IMR-90 (cell line): ENCODE results near the gene GALNT8. TPM values are rescaled to one million over a fixed set of nuclear protein-coding genes. Genes with fewer than 3 reads are reported as not detected.

Experiments
- ATAC-seq: fragments of 200-7000 bp; cut with Tn5 transposase; 2 replicates; pipeline ENCODE4 v1.9.1; 2020; ENCODE audit warnings: low read depth, mild to moderate bottlenecking, moderate library complexity
- BruUV-seq: library from RNA; stranded (reverse); fragments of 400-500 nt; replicated peaks from 2 replicates; lab custom pipeline; 2021; lab: Mats Ljungman, UMichigan
- CTCF ChIA-PET: fragments of 300-600 bp; formaldehyde crosslinking; extraction: SDS; loops from one replicate; lab custom pipeline; 2021; ENCODE audit warnings: antibody characterized with exemption; lab: Yijun Ruan, JAX
- POLR2A ChIA-PET: fragments of 300-600 bp; sonication (Branson Sonifier 250); formaldehyde crosslinking; loops from one replicate; lab custom pipeline; 2022; ENCODE audit warnings: antibody characterized with exemption; ENCODE audit not compliant: unreplicated experiment; lab: Charles Lee
- DNase-seq: peaks from one replicate; pipeline ENCODE4 v3.0.0; 2013
- H2AFZ ChIP-seq: replicated peaks from 2 replicates; pipeline ENCODE3; 2013; ENCODE audit warnings: low read length, mild to moderate bottlenecking; ENCODE audit not compliant: poor library complexity
- H2AK5ac ChIP-seq: 2 replicates; pipeline ENCODE4 v1.6.1; 2013; ENCODE audit warnings: low read depth, low read length, inconsistent platforms
- H2AK9ac ChIP-seq: replicated peaks from 2 replicates; pipeline ENCODE3; 2013; ENCODE audit warnings: mild to moderate bottlenecking, low read depth, low read length, moderate library complexity; ENCODE audit not compliant: poor library complexity
- H2BK120ac ChIP-seq: 2 replicates; pipeline ENCODE4 v1.6.1; 2013; ENCODE audit warnings: low read depth, low read length, inconsistent platforms
- H2BK15ac ChIP-seq: 3 replicates; pipeline ENCODE4 v1.6.1; 2013; ENCODE audit warnings: low read depth, low read length, inconsistent platforms
- H2BK20ac ChIP-seq: 2 replicates; pipeline ENCODE4 v1.6.1; 2013; ENCODE audit warnings: low read depth, mild to moderate bottlenecking, inconsistent platforms, low read length, moderate library complexity
- H2BK5ac ChIP-seq: 2 replicates; pipeline ENCODE4 v1.6.1; 2013; ENCODE audit warnings: mild to moderate bottlenecking, low read depth, low read length, inconsistent platforms; ENCODE audit not compliant: poor library complexity, severe bottlenecking
- H3K14ac ChIP-seq: replicated peaks from 2 replicates; pipeline ENCODE4 v1.6.1; 2013; ENCODE audit warnings: low read depth, low read length, inconsistent platforms
- H3K18ac ChIP-seq: 2 replicates; pipeline ENCODE4 v1.6.1; 2013; ENCODE audit warnings: low read depth, low read length, control low read depth
- H3K23ac ChIP-seq: 2 replicates; pipeline ENCODE4 v1.6.1; 2013; ENCODE audit warnings: low read depth, low read length, inconsistent platforms
- H3K27ac ChIP-seq: 2 replicates; pipeline ENCODE4 v1.5.1; 2013; ENCODE audit warnings: mild to moderate bottlenecking, control low read depth, low read length; ENCODE audit not compliant: insufficient read depth
- H3K27me3 ChIP-seq: 2 replicates; pipeline ENCODE4 v1.6.1; 2013; ENCODE audit warnings: low read length; ENCODE audit not compliant: control insufficient read depth, insufficient read depth
- H3K36me3 ChIP-seq: 2 replicates; pipeline ENCODE4 v1.6.1; 2013; ENCODE audit warnings: low read length, mixed read lengths; ENCODE audit not compliant: control insufficient read depth, insufficient read depth
- H3K4ac ChIP-seq: 2 replicates; pipeline ENCODE4 v1.6.1; 2013; ENCODE audit warnings: low read depth, low read length, inconsistent platforms
- H3K4me1 ChIP-seq: 2 replicates; pipeline ENCODE4 v1.6.1; 2013; ENCODE audit warnings: low read length, mixed read lengths; ENCODE audit not compliant: control insufficient read depth, insufficient read depth
- H3K4me2 ChIP-seq: 2 replicates; pipeline ENCODE4 v1.6.1; 2013; ENCODE audit warnings: low read depth, mild to moderate bottlenecking, control low read depth, low read length, moderate library complexity
- H3K4me3 ChIP-seq: 2 replicates; pipeline ENCODE4 v1.5.1; 2013; ENCODE audit warnings: low read depth, mild to moderate bottlenecking, control low read depth, low read length, moderate library complexity; ENCODE audit not compliant: insufficient read depth
- H3K56ac ChIP-seq: 2 replicates; pipeline ENCODE4 v1.6.1; 2013; ENCODE audit warnings: low read length, inconsistent platforms; ENCODE audit not compliant: insufficient read depth; ENCODE audit errors: extremely low read depth
- H3K79me1 ChIP-seq, 2 experiments: 2 replicates each; pipeline ENCODE4 v1.6.1; 2013; ENCODE audit warnings: low read length in 2 of 2, inconsistent platforms in 1 of 2, low read depth in 1 of 2
- H3K9ac ChIP-seq: 2 replicates; pipeline ENCODE4 v1.6.1; 2013; ENCODE audit warnings: low read depth, low read length, control low read depth
- H3K9me1 ChIP-seq: 2 replicates; pipeline ENCODE4 v1.6.1; 2013; ENCODE audit warnings: low read length, inconsistent platforms; ENCODE audit not compliant: insufficient read depth
- H3K9me3 ChIP-seq: 2 replicates; pipeline ENCODE4 v1.6.1; 2013; ENCODE audit warnings: low read length; ENCODE audit not compliant: control insufficient read depth, insufficient read depth
- H4K20me1 ChIP-seq: 2 replicates; pipeline ENCODE4 v1.6.1; 2013; ENCODE audit warnings: low read length, inconsistent platforms; ENCODE audit not compliant: insufficient read depth
- H4K5ac ChIP-seq: 2 replicates; pipeline ENCODE4 v1.6.1; 2013; ENCODE audit warnings: mild to moderate bottlenecking, low read depth, low read length, control low read depth
- H4K8ac ChIP-seq, 2 experiments: 2 replicates each; pipeline ENCODE4 v1.6.1; 2013; ENCODE audit warnings: low read depth in 2 of 2, low read length in 2 of 2, control low read depth in 1 of 2, inconsistent platforms in 1 of 2
- H4K91ac ChIP-seq: 2 replicates; pipeline ENCODE4 v1.6.1; 2013; ENCODE audit warnings: low read depth, low read length, inconsistent platforms; ENCODE audit not compliant: insufficient read depth
- BHLHE40 ChIP-seq: fragments of 150-350 bp; IDR thresholded peaks from 2 replicates; pipeline ENCODE4 v1.6.1; 2016; ENCODE audit warnings: mild to moderate bottlenecking, low read depth, low read length
- CEBPB ChIP-seq: IDR thresholded peaks from 2 replicates; pipeline ENCODE4 v1.6.1; 2012; ENCODE audit warnings: low read depth, low read length, improper control_type of control experiment
- CHD1 ChIP-seq: IDR thresholded peaks from 2 replicates; pipeline ENCODE4 v1.6.1; 2012; ENCODE audit warnings: low read depth, low read length, improper control_type of control experiment
- FOS ChIP-seq: fragments of 150-350 bp; IDR thresholded peaks from 2 replicates; pipeline ENCODE4 v1.6.1; 2016; ENCODE audit warnings: low read depth, low read length
- MAFK ChIP-seq: IDR thresholded peaks from 2 replicates; pipeline ENCODE4 v1.6.1; 2012; ENCODE audit warnings: low read depth, low read length, improper control_type of control experiment
- MAZ ChIP-seq: IDR thresholded peaks from 2 replicates; pipeline ENCODE4 v1.6.1; 2012; ENCODE audit warnings: low read depth, mild to moderate bottlenecking, low read length, improper control_type of control experiment, moderate library complexity, borderline replicate concordance
- MXI1 ChIP-seq: IDR thresholded peaks from 2 replicates; pipeline ENCODE4 v1.6.1; 2012; ENCODE audit warnings: low read depth, mild to moderate bottlenecking, low read length, moderate library complexity, borderline replicate concordance
- NFE2L2 ChIP-seq: fragments of 150-350 bp; IDR thresholded peaks from 2 replicates; pipeline ENCODE4 v1.6.1; 2016; ENCODE audit warnings: low read depth, mild to moderate bottlenecking, low read length
- POLR2A ChIP-seq: IDR thresholded peaks from 2 replicates; pipeline ENCODE4 v1.6.1; 2012; ENCODE audit warnings: mild to moderate bottlenecking, low read depth, low read length
- RAD21 ChIP-seq: IDR thresholded peaks from 2 replicates; pipeline ENCODE4 v1.6.1; 2012; ENCODE audit warnings: low read length, improper control_type of control experiment
- RCOR1 ChIP-seq: IDR thresholded peaks from 2 replicates; pipeline ENCODE4 v1.6.1; 2012; ENCODE audit warnings: mild to moderate bottlenecking, low read length, improper control_type of control experiment; ENCODE audit not compliant: insufficient replicate concordance
- RFX5 ChIP-seq: IDR thresholded peaks from 2 replicates; pipeline ENCODE4 v1.8.0; 2012; ENCODE audit warnings: low read depth, mild to moderate bottlenecking, low read length, moderate library complexity
- SMC3 ChIP-seq: fragments of 150-350 bp; IDR thresholded peaks from 2 replicates; pipeline ENCODE4 v1.6.1; 2016; ENCODE audit warnings: low read depth, mild to moderate bottlenecking, antibody characterized with exemption, low read length, moderate library complexity
- WGBS, 2 experiments: methylation state at CpG; one replicate each; pipeline versions ENCODE4 v1.1.5 to v1.1.7; 2013; ENCODE audit warnings: missing lambda C conversion rate in 2 of 2; ENCODE audit not compliant: insufficient read length in 1 of 2; ENCODE audit errors: extremely low coverage in 2 of 2; 5-methylcytosine and 5-hydroxymethylcytosine counted together
- dilution Hi-C: fragments of 300-500 bp; cut with HindIII; formaldehyde crosslinking; loops from one replicate; pipeline ENCODE4 v1.14.3; 2018; ENCODE audit warnings: low sequenced_read_pairs; ENCODE audit not compliant: unreplicated experiment
- in situ Hi-C: fragments of 300-500 bp; cut with MboI; formaldehyde crosslinking; loops from 3 replicates; pipeline ENCODE4 v1.14.3; 2019; ENCODE audit warnings: low sequenced_read_pairs, inconsistent platforms, mixed read lengths
- intact Hi-C: fragments of 100-400 bp; cut with micrococcal nuclease; formaldehyde crosslinking; loops from 2 replicates; pipeline ENCODE4 v1.10.0; 2022
- polyA plus RNA-seq, 3 experiments: library from polyadenylated mRNA; depleted of rRNA; stranded (reverse); fragments of >200 nt; gene quantifications; 2 replicates each; pipeline ENCODE4 v1.2.3, GENCODE V29; 2012; ENCODE audit warnings: low replicate concordance in 1 of 3
- total RNA-seq: library from RNA; depleted of rRNA; stranded (reverse); fragments of >200 nt; gene quantifications from 2 replicates; pipeline ENCODE4 v1.2.3, GENCODE V29; 2012
- TF ChIP-seq, protein P1 (sequence below): conservative IDR thresholded peaks from 2 replicates; pipeline ENCODE4 v1.5.1; 2012; ENCODE audit warnings: mild to moderate bottlenecking, low read depth, low read length, improper control_type of control experiment
- TF ChIP-seq, protein P2 (sequence below): fragments of 150-350 bp; IDR thresholded peaks from 2 replicates; pipeline ENCODE4 v1.6.1; 2016; ENCODE audit warnings: low read depth, mild to moderate bottlenecking, low read length, moderate library complexity, borderline replicate concordance
- TF ChIP-seq, protein P3 (sequence below): fragments of 150-350 bp; IDR thresholded peaks from 2 replicates; pipeline ENCODE4 v1.6.1; 2017; ENCODE audit warnings: mild to moderate bottlenecking, antibody characterized with exemption, low read length, low read depth

GALNT8 gene
- total and polyA plus RNA-seq, 2 of the 4 experiments (the other 2 are of a cell fraction): not detected

DNA sequence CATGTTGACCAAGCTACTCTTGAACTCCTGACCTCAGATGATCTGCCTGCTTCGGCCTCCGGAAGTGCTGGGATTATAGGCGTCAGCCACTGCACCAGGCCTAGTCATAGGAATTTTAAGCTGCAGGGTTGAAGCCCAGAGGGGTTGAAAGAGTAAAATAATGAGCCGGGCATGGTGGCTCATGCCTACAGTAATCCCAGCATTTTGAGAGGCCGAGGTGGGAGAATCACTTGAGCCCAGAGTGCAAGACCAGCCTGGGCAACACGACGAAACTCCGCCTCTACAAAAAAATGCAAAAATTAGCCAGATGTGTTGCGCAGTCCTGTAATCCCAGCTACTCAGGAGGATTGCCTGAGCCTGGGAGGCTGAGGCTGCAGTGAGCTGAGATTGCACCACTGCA is 69.6 kb downstream of the GALNT8 start:
- CTCF ChIA-PET: no interaction called here

More for the DNA sequence above, 69.6 kb downstream of the GALNT8 start:
- no peak overlapping the region for H3K4me2 ChIP-seq
- no peak overlapping the region for H2AK5ac ChIP-seq
- H4K20me1 ChIP-seq: no peaks in the 10 kb centered on the region
- TF ChIP-seq, protein P1, sequence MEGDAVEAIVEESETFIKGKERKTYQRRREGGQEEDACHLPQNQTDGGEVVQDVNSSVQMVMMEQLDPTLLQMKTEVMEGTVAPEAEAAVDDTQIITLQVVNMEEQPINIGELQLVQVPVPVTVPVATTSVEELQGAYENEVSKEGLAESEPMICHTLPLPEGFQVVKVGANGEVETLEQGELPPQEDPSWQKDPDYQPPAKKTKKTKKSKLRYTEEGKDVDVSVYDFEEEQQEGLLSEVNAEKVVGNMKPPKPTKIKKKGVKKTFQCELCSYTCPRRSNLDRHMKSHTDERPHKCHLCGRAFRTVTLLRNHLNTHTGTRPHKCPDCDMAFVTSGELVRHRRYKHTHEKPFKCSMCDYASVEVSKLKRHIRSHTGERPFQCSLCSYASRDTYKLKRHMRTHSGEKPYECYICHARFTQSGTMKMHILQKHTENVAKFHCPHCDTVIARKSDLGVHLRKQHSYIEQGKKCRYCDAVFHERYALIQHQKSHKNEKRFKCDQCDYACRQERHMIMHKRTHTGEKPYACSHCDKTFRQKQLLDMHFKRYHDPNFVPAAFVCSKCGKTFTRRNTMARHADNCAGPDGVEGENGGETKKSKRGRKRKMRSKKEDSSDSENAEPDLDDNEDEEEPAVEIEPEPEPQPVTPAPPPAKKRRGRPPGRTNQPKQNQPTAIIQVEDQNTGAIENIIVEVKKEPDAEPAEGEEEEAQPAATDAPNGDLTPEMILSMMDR: no peak
- no peak for TF ChIP-seq MAZ
- TF ChIP-seq RAD21: no peak
- TF ChIP-seq NFE2L2: no peak
- TF ChIP-seq, protein P2, sequence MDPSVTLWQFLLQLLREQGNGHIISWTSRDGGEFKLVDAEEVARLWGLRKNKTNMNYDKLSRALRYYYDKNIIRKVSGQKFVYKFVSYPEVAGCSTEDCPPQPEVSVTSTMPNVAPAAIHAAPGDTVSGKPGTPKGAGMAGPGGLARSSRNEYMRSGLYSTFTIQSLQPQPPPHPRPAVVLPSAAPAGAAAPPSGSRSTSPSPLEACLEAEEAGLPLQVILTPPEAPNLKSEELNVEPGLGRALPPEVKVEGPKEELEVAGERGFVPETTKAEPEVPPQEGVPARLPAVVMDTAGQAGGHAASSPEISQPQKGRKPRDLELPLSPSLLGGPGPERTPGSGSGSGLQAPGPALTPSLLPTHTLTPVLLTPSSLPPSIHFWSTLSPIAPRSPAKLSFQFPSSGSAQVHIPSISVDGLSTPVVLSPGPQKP: no peak
- TF ChIP-seq RCOR1: no peak
- TF ChIP-seq, protein P3, sequence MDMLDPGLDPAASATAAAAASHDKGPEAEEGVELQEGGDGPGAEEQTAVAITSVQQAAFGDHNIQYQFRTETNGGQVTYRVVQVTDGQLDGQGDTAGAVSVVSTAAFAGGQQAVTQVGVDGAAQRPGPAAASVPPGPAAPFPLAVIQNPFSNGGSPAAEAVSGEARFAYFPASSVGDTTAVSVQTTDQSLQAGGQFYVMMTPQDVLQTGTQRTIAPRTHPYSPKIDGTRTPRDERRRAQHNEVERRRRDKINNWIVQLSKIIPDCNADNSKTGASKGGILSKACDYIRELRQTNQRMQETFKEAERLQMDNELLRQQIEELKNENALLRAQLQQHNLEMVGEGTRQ: no peak
- no peak for TF ChIP-seq SMC3
- no peak for TF ChIP-seq RFX5
- TF ChIP-seq MXI1: no peak
- no peak for TF ChIP-seq CEBPB
- no peak for TF ChIP-seq CHD1
- TF ChIP-seq POLR2A: no peak
- no peak for TF ChIP-seq FOS
- no peak for TF ChIP-seq BHLHE40
- no peak for TF ChIP-seq MAFK
- no TSS peak for BruUV-seq
- intact Hi-C loops: no loop called here
- H3K18ac ChIP-seq: no peak overlapping the region
- no peak overlapping the region for H2BK20ac ChIP-seq
- DNase-seq (no peak), ATAC-seq (no peak)
- H3K27me3 ChIP-seq: no peaks in the 10 kb centered on the region
- no peaks in the 10 kb centered on the region for H3K4me1 ChIP-seq
- no peak overlapping the region for H3K4ac ChIP-seq
- no peak overlapping the region for H3K14ac ChIP-seq
- no peaks in the 10 kb centered on the region for H3K9me3 ChIP-seq
- dilution Hi-C loops: no loop called here
- no peak overlapping the region for H2AK9ac ChIP-seq
- H3K36me3 ChIP-seq: no peaks in the 10 kb centered on the region
- H3K9ac ChIP-seq: no peak overlapping the region
- H3K56ac ChIP-seq: no peak overlapping the region
- POLR2A ChIA-PET: no interaction called here
- H2BK120ac ChIP-seq: no peak overlapping the region
- in situ Hi-C loops: no loop called here
- H3K9me1 ChIP-seq: no peaks in the 10 kb centered on the region
- no peak overlapping the region for H3K4me3 ChIP-seq
- no peaks in the 10 kb centered on the region for H3K79me1 ChIP-seq
- no peak overlapping the region for H2BK5ac ChIP-seq
- no peak overlapping the region for H3K23ac ChIP-seq
- no peak overlapping the region for H4K8ac ChIP-seq
- H4K5ac ChIP-seq: no peak overlapping the region
- whole genome bisulfite sequencing, 2 experiments: 52% methylated on average over 3 of the region's 9 CpGs; no CpG with 5 or more reads in 1 of the 2 experiments
- H2AFZ ChIP-seq: no peak overlapping the region
- H2BK15ac ChIP-seq: no peak overlapping the region
- H4K91ac ChIP-seq: no peak overlapping the region
- H3K27ac ChIP-seq: no peak overlapping the region
